Trophoblast cell (in vitro differentiated cells and primary cell): ENCODE results near the gene SMIM14.
A peak's percentile ranks its signal among the peaks of the same experiment; 100 is the strongest.

ENCODE experiments used
- DNase-seq, 2 donors: peaks; one replicate each; pipeline ENCODE4 v3.0.0-alpha.2; 2016
- H2AFZ ChIP-seq: 2 replicates; pipeline ENCODE4 v1.6.1; 2013; ENCODE audit warnings: low read length, moderate library complexity, mild to moderate bottlenecking; ENCODE audit not compliant: insufficient read depth, poor library complexity
- H2AK5ac ChIP-seq: 2 replicates; pipeline ENCODE4 v1.6.1; 2013; ENCODE audit warnings: mild to moderate bottlenecking, low read length
- H2BK120ac ChIP-seq: 2 replicates; pipeline ENCODE4 v1.6.1; 2013; ENCODE audit warnings: low read length, mild to moderate bottlenecking, moderate library complexity; ENCODE audit not compliant: insufficient read depth, poor library complexity
- H2BK12ac ChIP-seq: 2 replicates; pipeline ENCODE4 v1.6.1; 2013; ENCODE audit warnings: mild to moderate bottlenecking, low read length, moderate library complexity
- H2BK5ac ChIP-seq: 2 replicates; pipeline ENCODE4 v1.6.1; 2013; ENCODE audit warnings: low read length, low read depth, moderate library complexity, mild to moderate bottlenecking; ENCODE audit not compliant: poor library complexity
- H3K14ac ChIP-seq: 2 replicates; pipeline ENCODE4 v1.6.1; 2013; ENCODE audit warnings: mild to moderate bottlenecking, low read length
- H3K18ac ChIP-seq: 2 replicates; pipeline ENCODE4 v1.6.1; 2013; ENCODE audit warnings: mild to moderate bottlenecking, low read length
- H3K23ac ChIP-seq: 2 replicates; pipeline ENCODE4 v1.6.1; 2013; ENCODE audit warnings: low read length
- H3K27ac ChIP-seq: 2 replicates; pipeline ENCODE4 v1.5.1; 2013; ENCODE audit warnings: low read depth, mild to moderate bottlenecking, inconsistent platforms, low read length, moderate library complexity
- H3K27me3 ChIP-seq: 2 replicates; pipeline ENCODE4 v1.6.1; 2013; ENCODE audit warnings: inconsistent platforms, mild to moderate bottlenecking, low read length, moderate library complexity; ENCODE audit not compliant: insufficient read depth
- H3K36me3 ChIP-seq, 2 experiments: 1 replicate in 1 of 2; 2 replicates in 1 of 2; pipeline ENCODE4 v1.6.1; 2013; ENCODE audit warnings: low read length in 2 of 2, mild to moderate bottlenecking in 2 of 2, moderate library complexity in 1 of 2; ENCODE audit not compliant: insufficient read depth in 2 of 2, control insufficient read depth in 1 of 2
- H3K4ac ChIP-seq: 2 replicates; pipeline ENCODE4 v1.6.1; 2013; ENCODE audit warnings: low read depth, mild to moderate bottlenecking, low read length, moderate library complexity
- H3K4me1 ChIP-seq, 2 experiments: 1 replicate in 1 of 2; 2 replicates in 1 of 2; pipeline ENCODE4 v1.6.1; 2013; ENCODE audit warnings: low read length in 2 of 2, mild to moderate bottlenecking in 2 of 2, moderate library complexity in 1 of 2; ENCODE audit not compliant: insufficient read depth in 2 of 2, control insufficient read depth in 1 of 2
- H3K4me2 ChIP-seq: 2 replicates; pipeline ENCODE4 v1.6.1; 2013; ENCODE audit warnings: inconsistent platforms, mild to moderate bottlenecking, low read length, moderate library complexity
- H3K4me3 ChIP-seq: 2 replicates; pipeline ENCODE4 v1.5.1; 2013; ENCODE audit warnings: mild to moderate bottlenecking, low read depth, low read length, inconsistent platforms
- H3K79me1 ChIP-seq: one replicate; pipeline ENCODE4 v1.6.1; 2013; ENCODE audit warnings: low read length
- H3K79me2 ChIP-seq: 2 replicates; pipeline ENCODE4 v1.6.1; 2013; ENCODE audit warnings: low read length, mild to moderate bottlenecking; ENCODE audit not compliant: control insufficient read depth, insufficient read depth, poor library complexity
- H3K9ac ChIP-seq: 2 replicates; pipeline ENCODE4 v1.6.1; 2013; ENCODE audit warnings: mild to moderate bottlenecking, low read length
- H3K9me3 ChIP-seq: 2 replicates; pipeline ENCODE4 v1.6.1; 2013; ENCODE audit warnings: low read depth, mild to moderate bottlenecking, control low read depth, inconsistent platforms, low read length; ENCODE audit not compliant: insufficient read depth
- H4K12ac ChIP-seq: 2 replicates; pipeline ENCODE4 v1.6.1; 2013; ENCODE audit warnings: low read depth, mild to moderate bottlenecking, low read length, moderate library complexity
- H4K8ac ChIP-seq: 2 replicates; pipeline ENCODE4 v1.6.1; 2013; ENCODE audit warnings: low read depth, mild to moderate bottlenecking, low read length, moderate library complexity
- H4K91ac ChIP-seq: one replicate; pipeline ENCODE4 v1.6.1; 2013; ENCODE audit warnings: low read depth, mild to moderate bottlenecking, low read length, moderate library complexity
- WGBS: extraction: QIAGEN DNeasy Blood & Tissue Kit; methylation state at CpG from one replicate; pipeline ENCODE4 v1.1.7; 2013; ENCODE audit warnings: missing lambda C conversion rate; ENCODE audit not compliant: insufficient read length, insufficient coverage; ENCODE audit errors: extremely low coverage; 5-methylcytosine and 5-hydroxymethylcytosine counted together

Gene SMIM14

GRCh38 chr4:39571054-39571453 lies 67.6 kb downstream of the SMIM14 start:
- H3K27ac ChIP-seq, result no peak overlapping the region

DNA sequence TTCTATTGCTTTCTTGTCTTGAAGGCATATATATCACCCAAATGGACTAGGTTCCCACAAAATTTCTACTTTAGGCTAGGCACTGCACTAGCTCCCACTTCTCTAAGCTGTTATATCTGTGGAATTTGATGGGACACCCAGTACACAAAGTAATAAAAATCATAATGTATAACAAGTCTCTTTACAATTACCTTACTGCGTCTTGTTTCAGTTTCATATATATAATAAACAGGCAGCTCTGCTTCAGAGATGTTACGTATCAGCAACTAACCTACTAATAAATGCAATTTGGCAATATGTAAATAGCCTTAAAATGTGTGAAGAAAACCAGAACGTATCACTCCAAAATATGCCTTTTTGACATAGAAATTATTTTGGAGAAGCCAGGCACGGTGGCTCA lies 69.5 kb downstream of the SMIM14 start:
- Histone ChIP-seq H4K8ac (no peak overlapping the region), H2BK120ac (no peak overlapping the region), H3K79me2 (no peaks in the 10 kb centered on the region), H2BK5ac (no peak overlapping the region), H3K9me3 (peaks cover 3% of the 10 kb centered on the region), H3K23ac (no peak overlapping the region), H3K79me1 (no peaks in the 10 kb centered on the region), H3K4me3 (no peak overlapping the region), H3K18ac (no peak overlapping the region), H2BK12ac (no peak overlapping the region), H3K4me2 (no peak overlapping the region), H3K9ac (no peak overlapping the region), H3K36me3 (peaks cover 2 to 5% of the 10 kb centered on the region in 2 experiments), H2AFZ (no peak overlapping the region), H2AK5ac (no peak overlapping the region), H3K14ac (no peak overlapping the region), H3K4me1 (no peaks in the 10 kb centered on the region), H4K12ac (no peak overlapping the region), H3K27me3 (no peaks in the 10 kb centered on the region), H3K4ac (no peak overlapping the region), H4K91ac (no peak overlapping the region), H3K27ac (no peak overlapping the region)
- no peak for DNase-seq
- no CpG with 5 or more reads among the region's 4 CpGs for WGBS

More at GRCh38 chr4:39571054-39571453, 67.6 kb downstream of the SMIM14 start:
- Histone ChIP-seq H4K12ac (no peak overlapping the region), H3K4me3 (no peak overlapping the region), H3K4me2 (no peak overlapping the region), H2AFZ (no peak overlapping the region), H3K4me1 (no peaks in the 10 kb centered on the region), H3K79me1 (no peaks in the 10 kb centered on the region), H3K79me2 (no peaks in the 10 kb centered on the region), H3K27me3 (no peaks in the 10 kb centered on the region), H3K4ac (no peak overlapping the region), H3K9me3 (no peaks in the 10 kb centered on the region), H3K36me3 (peaks cover 2% of the 10 kb centered on the region in 2 experiments), H3K18ac (no peak overlapping the region), H2AK5ac (no peak overlapping the region), H3K14ac (no peak overlapping the region), H3K9ac (no peak overlapping the region), H2BK120ac (no peak overlapping the region), H3K23ac (no peak overlapping the region), H4K8ac (no peak overlapping the region), H2BK5ac (no peak overlapping the region), H4K91ac (no peak overlapping the region), H2BK12ac (no peak overlapping the region)
- DNase-seq, result no peak
- no CpG with 5 or more reads among the region's 4 CpGs for WGBS

- Histone ChIP-seq H3K36me3 (peaks cover 2 to 5% of the 10 kb centered on the region in 2 experiments), H2BK120ac (no peak overlapping the region), H2AK5ac (no peak overlapping the region), H4K91ac (no peak overlapping the region), H3K27me3 (no peaks in the 10 kb centered on the region), H3K4me2 (no peak overlapping the region), H2BK5ac (no peak overlapping the region), H3K14ac (no peak overlapping the region), H4K12ac (no peak overlapping the region), H3K18ac (no peak overlapping the region), H2AFZ (no peak overlapping the region), H3K79me2 (no peaks in the 10 kb centered on the region), H3K27ac (no peak overlapping the region), H3K4me3 (no peak overlapping the region), H3K23ac (no peak overlapping the region), H3K9ac (no peak overlapping the region), H3K4me1 (no peaks in the 10 kb centered on the region), H4K8ac (no peak overlapping the region), H2BK12ac (no peak overlapping the region), H3K9me3 (peaks cover 3% of the 10 kb centered on the region), H3K4ac (no peak overlapping the region), H3K79me1 (no peaks in the 10 kb centered on the region)
- WGBS, result no CpG with 5 or more reads among the region's 3 CpGs
- no peak for DNase-seq
These were observed 69.9 kb downstream of the SMIM14 start for GRCh38 chr4:39568805-39569204.

DNA sequence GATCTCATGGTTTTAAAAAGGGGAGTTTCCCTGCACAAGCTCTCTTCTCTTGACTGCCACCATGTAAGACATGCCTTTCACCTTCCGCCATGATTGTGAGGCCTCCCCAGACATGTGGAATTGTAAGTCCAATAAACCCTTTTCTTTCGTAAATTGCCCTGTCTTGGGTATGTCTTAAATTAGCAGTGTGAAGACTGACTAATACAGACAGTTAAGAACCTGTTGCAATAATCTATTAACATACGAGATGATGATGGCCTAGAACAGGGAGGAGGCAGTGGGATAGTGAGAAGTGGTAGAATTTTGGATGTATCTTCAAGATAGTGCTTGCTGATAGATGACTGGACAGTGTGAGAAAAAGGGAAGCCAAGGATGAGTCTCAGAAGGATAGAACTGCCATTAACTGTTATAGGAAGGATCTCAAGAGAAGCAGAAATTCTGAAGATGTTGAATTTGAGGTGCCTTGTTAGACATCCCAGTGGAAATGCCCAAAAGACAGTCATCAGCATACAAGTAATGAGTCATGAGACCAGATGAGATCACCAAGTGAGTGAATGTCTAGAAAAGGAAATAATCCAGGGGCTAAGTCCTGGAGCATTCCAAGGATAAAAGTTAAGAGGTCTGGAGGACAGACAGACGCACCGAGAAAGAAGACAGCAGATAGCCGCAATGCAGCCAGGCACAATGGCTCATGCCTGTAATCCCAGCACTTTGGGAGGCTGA lies 72.6 kb downstream of the SMIM14 start:
- Histone ChIP-seq H3K18ac (no peak overlapping the region), H2BK120ac (no peak overlapping the region), H3K14ac (no peak overlapping the region), H2AFZ (no peak overlapping the region), H3K4me3 (no peak overlapping the region), H3K9ac (no peak overlapping the region), H3K4me2 (no peak overlapping the region), H4K8ac (no peak overlapping the region), H3K27ac (no peak overlapping the region), H3K9me3 (peaks cover 3% of the 10 kb centered on the region), H4K91ac (no peak overlapping the region), H2BK5ac (no peak overlapping the region), H4K12ac (no peak overlapping the region), H3K4ac (no peak overlapping the region), H2BK12ac (no peak overlapping the region), H3K4me1 (no peaks in the 10 kb centered on the region), H3K79me1 (no peaks in the 10 kb centered on the region), H3K23ac (no peak overlapping the region), H3K36me3 (peaks cover under 1 to 5% of the 10 kb centered on the region in 2 experiments), H3K79me2 (no peaks in the 10 kb centered on the region), H2AK5ac (no peak overlapping the region), H3K27me3 (no peaks in the 10 kb centered on the region)
- WGBS, result no CpG with 5 or more reads among the region's 6 CpGs
- peak; percentile 51 to 52 for DNase-seq
